Ishikawa (cell line): ENCODE measurements around the gene GORAB.

Experiments used
- EGR1 ChIP-seq: IDR thresholded peaks from 2 replicates; pipeline ENCODE4 v1.6.1; 2012
- MAX ChIP-seq: IDR thresholded peaks from 2 replicates; pipeline ENCODE4 v1.6.1; 2012
- RAD21 ChIP-seq: IDR thresholded peaks from 2 replicates; pipeline ENCODE4 v1.6.1; 2012; ENCODE audit warnings: low read depth
- REST ChIP-seq: IDR thresholded peaks from 2 replicates; pipeline ENCODE4 v1.6.1; 2012; ENCODE audit warnings: low read depth, mild to moderate bottlenecking
- USF1 ChIP-seq: IDR thresholded peaks from 2 replicates; pipeline ENCODE4 v1.6.1; 2012
- YY1 ChIP-seq: IDR thresholded peaks from 2 replicates; pipeline ENCODE4 v1.6.1; 2012; ENCODE audit warnings: low read depth

- TF ChIP-seq REST (no peak), EGR1 (no peak), YY1 (no peak), MAX (no peak), USF1 (no peak), RAD21 (no peak)
Observed at GRCh38 chr1:170535418-170535817, 3.5 kb downstream of the GORAB start.
